GM10266 (cell line): ENCODE data around the gene MTFP1.

ENCODE experiments used
- DNase-seq: peaks from one replicate; pipeline ENCODE4 v3.0.0; 2012; ENCODE audit errors: extremely low spot score
- TF ChIP-seq, protein P1 (sequence below): IDR thresholded peaks from 2 replicates; pipeline ENCODE4 v1.5.1; 2012; ENCODE audit warnings: mild to moderate bottlenecking, low read depth; ENCODE audit not compliant: control insufficient read depth, insufficient read depth; ENCODE audit errors: missing control alignments

MTFP1 gene

DNA sequence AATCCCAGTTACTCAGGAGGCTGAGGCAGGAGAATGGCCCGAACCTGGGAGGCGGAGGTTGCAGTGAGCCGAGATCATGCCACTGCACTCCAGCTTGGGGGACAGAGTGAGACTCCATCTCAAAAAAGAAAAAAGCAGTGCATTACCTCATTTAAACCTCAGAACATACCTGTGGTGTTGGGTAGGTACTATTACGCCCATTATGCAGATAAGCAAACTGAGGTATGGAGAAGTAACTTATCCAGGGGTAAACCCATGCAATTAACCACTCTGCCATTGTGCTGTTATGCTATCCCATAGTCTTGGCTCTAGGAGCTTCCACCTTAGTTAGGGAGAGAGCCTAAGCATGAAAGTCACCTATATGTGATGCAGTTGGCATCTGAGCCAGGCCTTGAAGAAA lies 48.6 kb downstream of the MTFP1 start:
- no peak for DNase-seq
- TF ChIP-seq, protein P1, sequence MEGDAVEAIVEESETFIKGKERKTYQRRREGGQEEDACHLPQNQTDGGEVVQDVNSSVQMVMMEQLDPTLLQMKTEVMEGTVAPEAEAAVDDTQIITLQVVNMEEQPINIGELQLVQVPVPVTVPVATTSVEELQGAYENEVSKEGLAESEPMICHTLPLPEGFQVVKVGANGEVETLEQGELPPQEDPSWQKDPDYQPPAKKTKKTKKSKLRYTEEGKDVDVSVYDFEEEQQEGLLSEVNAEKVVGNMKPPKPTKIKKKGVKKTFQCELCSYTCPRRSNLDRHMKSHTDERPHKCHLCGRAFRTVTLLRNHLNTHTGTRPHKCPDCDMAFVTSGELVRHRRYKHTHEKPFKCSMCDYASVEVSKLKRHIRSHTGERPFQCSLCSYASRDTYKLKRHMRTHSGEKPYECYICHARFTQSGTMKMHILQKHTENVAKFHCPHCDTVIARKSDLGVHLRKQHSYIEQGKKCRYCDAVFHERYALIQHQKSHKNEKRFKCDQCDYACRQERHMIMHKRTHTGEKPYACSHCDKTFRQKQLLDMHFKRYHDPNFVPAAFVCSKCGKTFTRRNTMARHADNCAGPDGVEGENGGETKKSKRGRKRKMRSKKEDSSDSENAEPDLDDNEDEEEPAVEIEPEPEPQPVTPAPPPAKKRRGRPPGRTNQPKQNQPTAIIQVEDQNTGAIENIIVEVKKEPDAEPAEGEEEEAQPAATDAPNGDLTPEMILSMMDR: no peak

DNA sequence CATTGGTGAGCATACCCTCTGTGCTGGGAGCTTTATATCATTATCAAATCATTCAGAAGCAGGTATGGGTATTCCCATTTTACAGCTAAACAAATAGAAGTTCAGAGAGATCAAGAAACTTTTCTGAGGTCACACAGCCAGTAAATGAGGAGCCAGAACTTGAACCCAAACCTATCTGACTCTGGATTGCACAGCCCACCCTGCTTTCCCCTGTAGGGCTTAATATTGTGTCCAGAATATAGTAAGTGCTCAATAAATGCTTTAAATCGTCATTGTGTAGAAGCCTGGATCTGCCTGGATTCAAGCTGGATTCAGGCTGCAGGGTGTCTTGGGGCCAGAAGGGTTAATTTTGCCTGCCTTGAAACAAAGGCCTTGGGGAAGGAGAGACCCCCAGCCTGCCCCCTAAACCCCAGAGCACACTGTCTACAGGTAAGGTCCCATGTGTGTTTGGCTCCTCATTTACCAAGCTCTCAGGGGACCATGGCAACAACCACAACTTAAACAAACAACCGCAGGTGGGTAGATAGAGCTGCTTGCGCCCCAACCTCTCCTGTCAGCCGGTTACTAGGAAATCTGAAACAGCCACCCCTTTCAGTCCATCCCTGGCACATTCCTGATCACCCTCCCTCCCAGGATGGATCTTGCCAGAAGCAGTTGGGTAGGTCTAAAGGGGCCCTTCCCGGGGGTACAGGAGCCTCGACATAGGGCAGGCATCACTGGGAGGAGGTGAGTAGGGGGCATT lies 49.3 kb downstream of the MTFP1 start:
- TF ChIP-seq, protein P1: no peak
- DNase-seq: no peak
